ENCODE measurements around the gene ANXA11.
"Not testable (repeated sequence)": the region's sequence is repeated elsewhere in the genome, so short reads cannot be mapped to it uniquely, and the experiment has no call there.

ANXA11 gene

GRCh38 chr10:80164596-80164995 is 40.7 kb downstream of the ANXA11 start:
- no peak for DNase-seq

- DNase-seq = no peak
Measured at GRCh38 chr10:80163741-80164341, 41.5 kb downstream of the ANXA11 start.

DNA sequence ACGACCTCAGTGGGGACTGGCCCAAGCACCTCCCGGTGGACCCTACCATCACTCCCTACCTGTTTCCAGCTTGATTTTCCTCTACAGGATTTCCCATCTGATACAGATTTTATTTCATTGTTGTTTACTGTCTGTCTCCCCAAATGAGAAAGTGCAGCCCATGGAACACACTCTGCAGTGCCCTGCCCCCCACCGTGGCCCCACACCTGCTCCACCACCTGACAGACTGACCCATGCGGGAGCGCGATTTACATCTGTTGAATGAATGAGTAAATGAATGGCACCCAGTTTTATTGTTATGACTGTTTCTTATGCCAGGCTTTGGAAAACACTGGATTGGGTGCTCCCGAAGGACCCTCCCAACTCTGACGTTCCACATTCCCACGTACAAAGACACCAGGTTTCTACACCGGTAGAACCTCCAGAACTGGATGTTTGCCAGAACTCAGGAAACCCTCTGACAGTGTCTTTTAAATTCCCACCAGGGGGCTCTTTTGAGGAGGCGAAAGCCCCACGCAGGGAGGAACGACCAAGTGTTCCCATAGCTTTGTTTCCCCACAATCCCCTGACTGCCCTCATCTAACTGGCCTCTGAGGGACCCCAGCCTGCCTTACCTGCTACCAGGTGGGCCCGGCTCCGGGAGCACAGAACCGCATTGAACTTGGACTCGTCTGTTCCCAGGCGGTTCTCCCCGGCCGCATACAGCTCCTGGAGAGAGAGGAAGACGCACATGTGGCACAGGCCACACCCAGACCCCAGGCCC is 43.8 kb downstream of the ANXA11 start:
- no peak for DNase-seq

DNA sequence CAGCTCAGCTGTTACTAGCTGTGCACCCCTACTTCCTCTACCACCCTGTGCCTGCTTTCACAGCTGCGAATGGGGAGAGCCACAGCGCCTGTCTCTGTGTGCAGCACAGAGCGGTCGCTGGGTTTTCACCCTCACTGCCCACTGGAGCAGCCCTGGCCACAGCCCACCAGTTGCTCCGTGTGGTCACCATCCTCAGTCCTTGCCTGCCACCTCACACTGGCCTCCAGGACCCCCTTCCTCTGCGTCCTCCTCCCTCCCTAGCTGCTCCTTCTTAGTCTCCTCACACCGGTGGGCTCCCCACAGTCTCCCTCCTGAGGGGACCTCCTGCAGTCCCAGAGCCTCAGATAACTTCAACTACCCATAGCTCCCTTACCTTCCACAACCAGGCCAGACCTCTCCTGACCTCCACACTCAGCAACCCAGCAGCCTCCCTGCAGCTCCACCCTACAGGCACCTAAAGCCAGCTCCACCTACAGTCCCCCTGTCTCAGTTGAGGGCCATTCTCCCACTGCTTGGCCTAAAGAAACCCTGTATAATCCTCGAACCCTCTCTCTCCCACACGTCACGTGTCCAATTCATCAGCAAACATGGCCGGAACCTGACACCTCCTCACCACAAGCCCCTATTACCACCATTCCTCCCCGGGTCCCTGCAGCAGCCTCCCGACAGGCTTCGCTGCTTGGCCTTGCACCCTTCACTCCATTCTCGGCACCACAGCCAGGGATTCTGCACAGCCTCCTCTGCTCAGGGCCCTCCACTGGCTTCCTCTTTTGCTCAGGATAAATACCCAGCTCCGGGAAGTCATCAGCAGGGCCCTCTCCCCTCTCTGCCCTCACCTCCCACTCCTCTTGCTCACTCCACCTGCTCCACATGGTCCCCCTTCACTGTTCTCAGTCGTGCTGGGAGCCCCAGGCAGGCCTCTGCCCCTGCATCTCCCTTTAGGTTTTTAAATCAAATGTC is 44.7 kb downstream of the ANXA11 start:
- no peak for DNase-seq

DNA sequence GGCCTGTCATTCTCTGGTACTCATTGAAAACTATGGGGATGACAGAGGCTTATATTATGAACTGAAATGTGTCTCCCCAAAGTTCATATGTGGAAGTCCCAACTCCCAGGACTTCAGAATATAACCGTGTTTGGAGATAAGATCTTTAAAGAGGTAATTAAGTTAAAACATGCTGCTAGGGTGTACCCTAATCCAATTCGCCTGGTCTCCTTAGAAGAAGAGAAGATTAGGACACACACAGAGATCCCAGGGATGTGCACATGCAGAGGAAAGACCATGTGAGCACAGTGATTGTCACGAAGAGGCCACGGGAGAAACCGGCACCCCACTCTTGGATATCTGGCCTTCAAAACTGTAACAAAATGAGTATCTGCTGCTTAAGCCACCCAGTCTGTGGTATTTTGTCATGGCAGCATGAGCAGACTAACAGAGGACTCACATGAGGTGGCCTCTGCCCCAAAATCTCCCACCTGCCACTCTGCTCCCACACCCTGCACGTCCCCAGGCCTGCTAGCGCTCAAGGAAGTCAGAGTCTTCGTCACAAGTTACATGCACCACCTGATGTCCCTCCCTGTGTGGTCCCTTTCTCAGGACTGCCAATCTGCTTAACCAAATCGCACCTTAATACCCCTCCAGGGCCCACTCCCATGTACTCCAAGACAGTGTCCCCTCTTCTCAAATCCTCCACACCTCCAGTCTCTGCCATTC is 46.0 kb downstream of the ANXA11 start:
- DNase-seq = no peak

DNA sequence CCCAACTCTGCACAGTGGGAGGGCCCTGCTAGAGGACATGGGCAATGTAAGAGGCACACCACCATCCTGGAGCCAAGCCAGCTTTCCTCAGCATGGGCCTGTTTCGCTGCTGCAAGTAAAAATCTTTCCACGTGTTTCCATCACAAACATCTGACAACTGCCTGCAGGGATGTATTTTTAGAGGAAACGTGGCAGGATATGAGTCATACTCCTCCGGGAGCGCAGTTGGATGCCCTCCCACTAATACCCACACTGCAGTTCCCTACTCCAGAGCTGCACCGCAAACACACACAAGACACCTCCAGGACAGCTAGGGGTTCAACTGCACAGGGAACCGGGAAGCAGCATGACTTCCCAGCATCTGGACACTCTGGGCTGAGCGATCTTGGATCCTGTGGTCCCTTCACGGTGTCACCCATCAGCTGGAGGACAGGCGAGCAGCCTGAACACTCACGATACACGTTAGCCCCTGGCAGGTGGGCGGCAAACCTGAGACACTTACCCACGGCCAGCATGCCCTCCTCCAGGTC is 46.7 kb downstream of the ANXA11 start:
- no peak for DNase-seq

- DNase-seq = no peak
Measured at GRCh38 chr10:80158126-80158525, 47.2 kb downstream of the ANXA11 start.

DNA sequence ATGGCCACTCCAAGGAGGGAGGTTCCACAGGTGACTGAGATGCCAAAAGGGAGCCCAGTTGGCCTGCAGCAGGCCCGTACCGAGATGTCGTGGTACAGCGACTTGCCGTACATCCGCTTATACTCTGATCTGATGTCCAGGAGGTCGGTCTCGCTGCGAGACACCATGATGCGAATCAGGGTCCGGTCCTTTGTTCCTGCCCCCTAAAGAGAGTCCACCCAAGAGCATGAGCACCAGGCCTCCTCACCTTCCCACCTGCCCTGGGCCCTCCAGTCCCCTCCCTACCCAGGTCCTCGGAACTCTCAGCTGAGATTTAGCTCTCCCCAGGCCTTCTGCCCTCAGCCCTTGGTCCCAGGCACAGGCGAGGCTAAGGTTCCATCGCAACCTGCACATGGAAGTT is 47.8 kb downstream of the ANXA11 start:
- DNase-seq = no peak

DNA sequence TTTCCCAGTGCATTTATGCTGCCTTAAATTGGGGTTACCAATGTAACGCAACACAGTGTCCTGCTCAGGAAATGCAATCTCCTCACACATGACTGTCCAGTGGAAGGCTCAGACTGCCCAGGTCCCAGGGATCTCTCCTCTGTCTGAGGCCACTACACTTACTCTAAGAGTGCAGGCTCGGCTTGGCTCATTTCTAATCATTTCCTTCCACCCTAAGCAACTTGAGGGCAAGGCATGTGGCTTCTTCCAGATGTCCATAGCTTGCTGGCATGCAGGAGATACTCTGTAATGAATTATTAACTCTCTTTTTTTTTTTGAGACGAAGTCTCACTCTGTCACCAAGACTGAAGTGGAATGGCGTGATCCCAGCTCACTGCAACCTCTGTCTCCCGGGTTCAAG is 49.1 kb downstream of the ANXA11 start:
- no peak for DNase-seq

- no peak for DNase-seq
Measured at GRCh38 chr10:80155696-80156215, 49.6 kb downstream of the ANXA11 start.

- DNase-seq = no peak
Measured at GRCh38 chr10:80154978-80155695, 50.2 kb downstream of the ANXA11 start.

- no peak for DNase-seq
Measured at GRCh38 chr10:80154626-80154977, 50.7 kb downstream of the ANXA11 start.

- DNase-seq = no peak
Measured at GRCh38 chr10:80153460-80153859, 51.9 kb downstream of the ANXA11 start.

GRCh38 chr10:80152820-80153219 is 52.5 kb downstream of the ANXA11 start:
- DNase-seq = no peak

GRCh38 chr10:80150172-80150571 is 55.2 kb downstream of the ANXA11 start:
- no peak for DNase-seq

GRCh38 chr10:80149123-80149522 is 56.2 kb downstream of the ANXA11 start:
- DNase-seq = no peak

DNA sequence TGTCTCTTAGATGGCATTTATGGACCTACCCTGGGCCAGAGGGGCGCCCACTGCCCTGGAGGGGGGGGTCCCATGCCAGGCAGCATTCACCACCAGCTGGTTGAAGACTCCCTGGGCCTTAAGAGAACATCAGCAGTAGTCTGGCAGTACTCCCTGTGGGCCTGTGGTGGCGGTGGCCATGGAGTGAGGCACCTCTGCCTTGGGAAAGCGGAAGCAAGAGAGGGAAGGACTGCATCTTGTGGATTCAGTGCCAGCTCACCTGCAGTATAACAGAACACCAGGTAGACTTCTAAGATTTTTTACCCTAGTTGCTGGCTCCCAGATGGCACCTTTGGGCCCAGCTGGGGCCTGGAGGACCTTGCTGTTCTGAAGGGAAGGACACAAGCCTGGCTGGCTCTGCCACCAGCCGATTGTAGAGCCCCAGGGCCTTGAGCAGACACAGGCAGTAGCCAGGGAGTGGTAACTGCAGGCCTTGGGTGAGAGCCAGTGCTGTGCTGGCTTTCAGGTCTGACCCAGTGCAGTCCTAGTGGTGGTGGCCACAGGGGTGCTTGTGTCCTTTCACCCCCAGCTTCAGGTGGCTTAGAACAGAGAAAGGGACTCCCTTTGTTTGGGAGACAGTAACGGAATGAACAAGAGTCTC is 57.1 kb downstream of the ANXA11 start:
- DNase-seq = no peak

GRCh38 chr10:80146918-80147317 is 58.4 kb downstream of the ANXA11 start:
- DNase-seq = no peak

- DNase-seq = not testable (repeated sequence)
Measured at GRCh38 chr10:80145406-80146308, 59.7 kb downstream of the ANXA11 start.

DNA sequence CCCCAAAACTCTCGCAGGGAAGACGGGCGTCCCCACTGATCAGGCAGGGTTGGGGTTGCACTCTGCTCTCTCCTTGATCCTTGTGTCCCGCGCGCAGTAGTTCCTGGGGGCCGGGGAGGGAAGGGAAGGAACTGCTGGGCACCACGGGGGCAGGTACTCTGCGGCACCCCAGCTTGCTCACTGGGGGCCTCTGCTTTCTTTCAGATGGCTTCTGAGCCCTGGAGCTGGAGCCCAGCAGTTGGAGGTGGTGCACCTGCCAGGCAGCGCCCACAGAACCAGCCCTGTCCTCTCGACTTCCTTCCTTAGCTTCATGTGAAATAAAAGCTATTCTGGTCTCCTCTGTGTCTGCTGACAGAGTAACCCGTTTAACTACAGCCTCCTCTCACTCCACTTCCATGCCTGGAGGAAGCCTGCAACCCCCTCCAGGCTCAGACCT is 60.6 kb downstream of the ANXA11 start:
- no peak for DNase-seq
